Endodermal cell (in vitro differentiated cells): ENCODE measurements around the gene NFATC2IP. TPM values are rescaled to one million over a fixed set of nuclear protein-coding genes. Genes with fewer than 3 reads are reported as not detected.

Experiments used
- DNase-seq: peaks from one replicate; pipeline ENCODE4 v3.0.0-alpha.2; 2017
- H3K27ac ChIP-seq: 2 replicates; pipeline ENCODE4 v1.5.1; 2013; ENCODE audit warnings: mild to moderate bottlenecking, low read depth, low read length, moderate library complexity
- H3K27me3 ChIP-seq: 2 replicates; pipeline ENCODE4 v1.6.1; 2013; ENCODE audit warnings: mild to moderate bottlenecking, low read length, moderate library complexity; ENCODE audit not compliant: insufficient read depth, control insufficient read depth, poor library complexity, severe bottlenecking
- H3K36me3 ChIP-seq: 2 replicates; pipeline ENCODE4 v1.7.0; 2013; ENCODE audit warnings: mild to moderate bottlenecking, low read length, moderate library complexity; ENCODE audit not compliant: control insufficient read depth, insufficient read depth
- H3K4me1 ChIP-seq: one replicate; pipeline ENCODE4 v1.7.0; 2013; ENCODE audit warnings: low read length; ENCODE audit not compliant: control insufficient read depth, insufficient read depth
- H3K4me3 ChIP-seq: 2 replicates; pipeline ENCODE4 v1.5.1; 2013; ENCODE audit warnings: mild to moderate bottlenecking, low read length, moderate library complexity
- H3K9ac ChIP-seq: 2 replicates; pipeline ENCODE4 v1.6.1; 2013; ENCODE audit warnings: mild to moderate bottlenecking, low read length, moderate library complexity; ENCODE audit not compliant: poor library complexity, severe bottlenecking; ENCODE audit errors: extremely low read depth
- H3K9me3 ChIP-seq: 2 replicates; pipeline ENCODE4 v1.6.1; 2013; ENCODE audit warnings: mild to moderate bottlenecking, low read length, moderate library complexity; ENCODE audit not compliant: control insufficient read depth
- H3K27ac Mint-ChIP-seq: 2 replicates; pipeline ENCODE4 v1.8.0; 2020; ENCODE audit warnings: mixed read lengths
- H3K27me3 Mint-ChIP-seq: 2 replicates; pipeline ENCODE4 v1.8.0; 2021; ENCODE audit warnings: mild to moderate bottlenecking, mixed read lengths; ENCODE audit not compliant: insufficient read depth
- H3K36me3 Mint-ChIP-seq: 2 replicates; pipeline ENCODE4 v1.8.0; 2020; ENCODE audit warnings: low read depth, mixed read lengths
- H3K4me1 Mint-ChIP-seq: 2 replicates; pipeline ENCODE4 v1.8.0; 2020; ENCODE audit warnings: mixed read lengths
- H3K4me3 Mint-ChIP-seq: 2 replicates; pipeline ENCODE4 v1.8.0; 2020; ENCODE audit warnings: mild to moderate bottlenecking, moderate library complexity, mixed read lengths
- H3K9me3 Mint-ChIP-seq: 2 replicates; pipeline ENCODE4 v1.8.0; 2020; ENCODE audit warnings: mild to moderate bottlenecking, mixed read lengths
- WGBS, 2 experiments: methylation state at CpG; one replicate each; pipeline versions ENCODE4 v1.1.5 to v1.1.7; 2013; ENCODE audit warnings: missing lambda C conversion rate in 2 of 2, mixed read lengths in 1 of 2; ENCODE audit not compliant: insufficient coverage in 1 of 2, insufficient read length in 1 of 2; 5-methylcytosine and 5-hydroxymethylcytosine counted together
- total RNA-seq, 2 donors: library from RNA; stranded (reverse); fragmentation: NEBNext Ultra II Directional in 1 of 2; extraction: Animal tissue kit (Norgen Biotek cat#: 25700) in 1 of 2; gene quantifications; 2 replicates in 1 of 2; 3 replicates in 1 of 2; pipeline ENCODE4 v1.2.1, GENCODE V29; 2021
- TF ChIP-seq, protein P1 (sequence below): fragments of 200-600 bp; sonication (generic); conservative IDR thresholded peaks from 2 replicates; pipeline ENCODE4 v1.5.0; 2021; ENCODE audit warnings: antibody characterized with exemption, mild to moderate bottlenecking

The NFATC2IP gene
- total RNA-seq, 2 donors from 2014 or later: 63.7 to 65.4 TPM

DNA sequence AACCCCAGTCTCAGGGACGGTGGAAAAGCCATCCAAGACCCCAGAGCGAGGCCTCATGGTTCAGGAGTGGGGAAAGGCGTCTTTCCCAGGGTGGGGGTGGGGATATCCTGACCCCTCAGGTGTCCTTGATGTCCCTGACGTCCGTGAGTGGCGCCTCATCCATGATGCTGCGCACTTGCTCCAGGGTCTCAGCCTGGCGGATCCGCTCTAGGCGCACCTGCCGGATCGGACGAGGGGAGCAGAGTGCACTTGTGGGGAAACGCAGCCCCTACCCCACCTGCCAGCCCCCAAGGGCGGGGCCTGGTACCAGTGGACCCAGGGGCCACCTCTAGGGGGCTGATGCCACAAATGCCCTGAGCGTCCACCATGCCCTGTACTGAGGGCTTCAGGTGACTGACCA is 45.9 kb upstream of the NFATC2IP start:
- Histone ChIP-seq H3K36me3 (peaks cover 4% of the 10 kb centered on the region), H3K27me3 (no peaks in the 10 kb centered on the region), H3K4me3 (no peak overlapping the region), H3K27ac (no peak overlapping the region), H3K9ac (no peak overlapping the region), H3K4me1 (no peaks in the 10 kb centered on the region), H3K9me3 (no peaks in the 10 kb centered on the region)
- Mint-ChIP-seq H3K27me3 (no peaks in the 10 kb centered on the region), H3K27ac (no peak overlapping the region), H3K4me3 (no peak overlapping the region), H3K36me3 (peaks cover 7% of the 10 kb centered on the region), H3K4me1 (no peaks in the 10 kb centered on the region), H3K9me3 (no peaks in the 10 kb centered on the region)
- TF ChIP-seq, protein P1, sequence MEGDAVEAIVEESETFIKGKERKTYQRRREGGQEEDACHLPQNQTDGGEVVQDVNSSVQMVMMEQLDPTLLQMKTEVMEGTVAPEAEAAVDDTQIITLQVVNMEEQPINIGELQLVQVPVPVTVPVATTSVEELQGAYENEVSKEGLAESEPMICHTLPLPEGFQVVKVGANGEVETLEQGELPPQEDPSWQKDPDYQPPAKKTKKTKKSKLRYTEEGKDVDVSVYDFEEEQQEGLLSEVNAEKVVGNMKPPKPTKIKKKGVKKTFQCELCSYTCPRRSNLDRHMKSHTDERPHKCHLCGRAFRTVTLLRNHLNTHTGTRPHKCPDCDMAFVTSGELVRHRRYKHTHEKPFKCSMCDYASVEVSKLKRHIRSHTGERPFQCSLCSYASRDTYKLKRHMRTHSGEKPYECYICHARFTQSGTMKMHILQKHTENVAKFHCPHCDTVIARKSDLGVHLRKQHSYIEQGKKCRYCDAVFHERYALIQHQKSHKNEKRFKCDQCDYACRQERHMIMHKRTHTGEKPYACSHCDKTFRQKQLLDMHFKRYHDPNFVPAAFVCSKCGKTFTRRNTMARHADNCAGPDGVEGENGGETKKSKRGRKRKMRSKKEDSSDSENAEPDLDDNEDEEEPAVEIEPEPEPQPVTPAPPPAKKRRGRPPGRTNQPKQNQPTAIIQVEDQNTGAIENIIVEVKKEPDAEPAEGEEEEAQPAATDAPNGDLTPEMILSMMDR: no peak
- DNase-seq: no peak
- WGBS, 2 experiments: 93 to 100% methylated on average over 10 to 16 of the region's 16 CpGs

DNA sequence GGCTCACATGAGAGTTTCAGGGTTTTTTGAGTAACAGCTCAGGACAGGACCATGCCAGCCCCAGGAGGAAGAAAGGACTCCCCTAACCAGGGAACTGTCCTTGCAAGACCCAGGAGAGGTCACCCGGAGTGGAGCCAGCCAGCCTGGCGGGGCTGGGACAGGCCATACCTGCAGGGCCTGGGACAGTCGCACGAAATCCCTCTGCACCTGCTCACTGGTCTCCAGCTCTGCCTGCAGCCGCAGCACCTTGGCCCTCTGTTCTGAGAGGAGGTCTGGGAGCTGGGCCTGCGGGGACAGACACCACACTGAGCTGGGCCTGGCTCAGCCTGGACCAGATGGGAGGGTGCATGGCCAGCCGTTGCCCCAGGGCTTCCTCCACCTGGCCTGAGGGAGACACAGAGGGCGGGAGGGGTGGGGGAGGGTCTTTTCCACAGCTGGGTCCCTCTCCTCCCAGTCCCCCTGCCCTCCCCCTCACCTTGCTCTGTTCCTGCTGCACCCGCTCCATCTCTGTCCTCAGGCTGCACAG is 45.4 kb upstream of the NFATC2IP start:
- Mint-ChIP-seq H3K4me1 (no peaks in the 10 kb centered on the region), H3K36me3 (peaks cover 9% of the 10 kb centered on the region)
- DNase-seq: no peak

DNA sequence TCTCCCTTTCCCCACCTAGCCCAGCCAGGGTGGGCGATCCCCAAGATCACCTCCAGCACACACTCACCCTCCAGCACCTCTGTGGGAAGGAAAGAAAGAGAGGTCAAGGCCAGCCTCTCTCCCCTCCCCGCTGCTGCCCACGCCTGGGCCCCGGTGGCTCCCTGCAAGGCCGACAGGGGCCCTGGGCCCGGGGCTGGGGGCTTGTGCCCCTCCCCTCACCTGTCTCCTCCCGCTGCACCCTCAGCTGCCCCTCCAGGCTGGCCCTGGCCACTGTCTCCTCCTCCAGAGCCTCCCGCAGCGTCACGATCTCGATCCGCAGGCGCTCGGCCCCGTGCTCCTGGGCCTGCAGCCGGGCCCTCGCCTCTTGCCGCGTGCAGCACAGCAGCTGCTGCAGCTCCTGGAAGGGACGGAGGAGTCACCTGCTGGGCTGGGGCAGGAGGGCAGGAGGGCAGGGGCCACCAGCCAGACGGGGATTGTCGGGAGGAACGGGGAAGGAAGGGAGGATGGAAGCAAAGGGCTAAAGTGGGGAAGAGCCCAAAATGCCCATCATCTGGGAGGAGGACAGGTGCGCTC is 44.9 kb upstream of the NFATC2IP start:
- Histone ChIP-seq H3K27ac (peak overlapping the region; percentile 44), H3K9ac (no peak overlapping the region), H3K27me3 (no peaks in the 10 kb centered on the region), H3K9me3 (no peaks in the 10 kb centered on the region), H3K4me1 (no peaks in the 10 kb centered on the region), H3K4me3 (no peak overlapping the region), H3K36me3 (peaks cover 4% of the 10 kb centered on the region)
- no peaks in the 10 kb centered on the region for H3K4me1 Mint-ChIP-seq
- H3K36me3 Mint-ChIP-seq: peaks cover 9% of the 10 kb centered on the region
- DNase-seq: no peak
- no peak overlapping the region for H3K4me3 Mint-ChIP-seq
- TF ChIP-seq, protein P1: no peak
- H3K27me3 Mint-ChIP-seq: no peaks in the 10 kb centered on the region
- 85 to 90% methylated on average over 6 to 23 of the region's 24 CpGs for WGBS, 2 experiments
- no peak overlapping the region for H3K27ac Mint-ChIP-seq
- no peaks in the 10 kb centered on the region for H3K9me3 Mint-ChIP-seq

More for the DNA sequence above, 45.4 kb upstream of the NFATC2IP start:
- Histone ChIP-seq H3K9me3 (no peaks in the 10 kb centered on the region), H3K9ac (no peak overlapping the region), H3K27me3 (no peaks in the 10 kb centered on the region), H3K4me3 (no peak overlapping the region), H3K36me3 (peaks cover 4% of the 10 kb centered on the region), H3K4me1 (no peaks in the 10 kb centered on the region), H3K27ac (peak overlapping the region; percentile 44)
- TF ChIP-seq, protein P1: no peak
- H3K4me3 Mint-ChIP-seq: no peak overlapping the region
- WGBS, 2 experiments: 93 to 100% methylated on average over 1 to 7 of the region's 9 CpGs
- H3K27ac Mint-ChIP-seq: no peak overlapping the region
- no peaks in the 10 kb centered on the region for H3K9me3 Mint-ChIP-seq
- no peaks in the 10 kb centered on the region for H3K27me3 Mint-ChIP-seq
